Stimulated activated CD4-positive, alpha-beta T cell treated with anti-CD3 and anti-CD28 coated beads, Interleukin-2, amount 100 ng/mL, for 4 hours (primary cell): ENCODE data around the gene S100A4.

Source experiments
- DNase-seq: peaks from one replicate; pipeline ENCODE4 v3.0.0-alpha.2; 2020; ENCODE audit warnings: low read depth

Gene S100A4

GRCh38 chr1:153547560-153548551, 2.2 kb upstream of the S100A4 start:
- no peak for DNase-seq

GRCh38 chr1:153546796-153547559, 1.4 kb upstream of the S100A4 start:
- no peak for DNase-seq

GRCh38 chr1:153546371-153546770, 765 bp upstream of the S100A4 start:
- no peak for DNase-seq

- no peak for DNase-seq
Observed at GRCh38 chr1:153544453-153545066, 1.0 kb downstream of the S100A4 start.

- no peak for DNase-seq
Observed at GRCh38 chr1:153543736-153544135, 1.9 kb downstream of the S100A4 start.

GRCh38 chr1:153542956-153543711, 2.5 kb downstream of the S100A4 start:
- DNase-seq, result no peak

GRCh38 chr1:153541641-153542590, 3.7 kb downstream of the S100A4 start:
- no peak for DNase-seq

- DNase-seq, result peak; percentile 54
Observed at GRCh38 chr1:153540394-153541361, 4.9 kb downstream of the S100A4 start, which contains the start of gene S100A5. Gene S100A5 (minus strand): TSS chr1:153540934. CDS start chr1:153540191, 743 bp downstream.

GRCh38 chr1:153539395-153540093, 6.1 kb downstream of the S100A4 start:
- no peak for DNase-seq

- DNase-seq, result no peak
Observed at GRCh38 chr1:153538315-153538821, 7.2 kb downstream of the S100A4 start.

- no peak for DNase-seq
Observed at GRCh38 chr1:153537376-153537730, 8.3 kb downstream of the S100A4 start.

GRCh38 chr1:153536671-153537375, 8.8 kb downstream of the S100A4 start:
- DNase-seq, result no peak

GRCh38 chr1:153536012-153536670, 9.5 kb downstream of the S100A4 start:
- peak; percentile 71 for DNase-seq

- DNase-seq, result no peak
Observed at GRCh38 chr1:153535242-153536011, 10.2 kb downstream of the S100A4 start, which contains the start of gene S100A6. Gene S100A6 (minus strand): TSS chr1:153535991. CDS start chr1:153535339, 652 bp downstream.

GRCh38 chr1:153534925-153535241, 10.7 kb downstream of the S100A4 start:
- DNase-seq, result no peak

- no peak for DNase-seq
Observed at GRCh38 chr1:153534226-153534924, 11.2 kb downstream of the S100A4 start.
